ENCODE measurements around the gene ILF3.

- TF ChIP-seq JUND (IDR thresholded peaks at IDR 0.05) (no peak), ATF3 (IDR thresholded peaks at IDR 0.05) (no peak), POLR2A (IDR thresholded peaks at IDR 0.05; ENCODE audit: borderline replicate concordance, extremely low read depth, insufficient read depth, insufficient read length) (no peak), CTCF (IDR thresholded peaks at IDR 0.05 in 2 of 3, conservative IDR thresholded peaks at IDR 0.05 in 1 of 3; ENCODE audit: borderline replicate concordance in 1 of 3, insufficient read depth in 1 of 3, low read depth in 2 of 3, low read length in 2 of 3) (no peak), CEBPB (IDR thresholded peaks at IDR 0.05; ENCODE audit: low read depth) (no peak), SP1 (IDR thresholded peaks at IDR 0.05; ENCODE audit: low read depth) (no peak), POLR2AphosphoS5 (IDR thresholded peaks at IDR 0.05; ENCODE audit: low read depth, low read length) (no peak), TCF7L2 (IDR thresholded peaks at IDR 0.05; ENCODE audit: borderline replicate concordance, extremely low read depth, insufficient read depth, insufficient read length) (no peak)
These were observed 54.1 kb downstream of the ILF3 start for GRCh38 chr19:10708291-10708690.
